ENCODE measurements around the gene ABCA9.

Gene ABCA9

DNA sequence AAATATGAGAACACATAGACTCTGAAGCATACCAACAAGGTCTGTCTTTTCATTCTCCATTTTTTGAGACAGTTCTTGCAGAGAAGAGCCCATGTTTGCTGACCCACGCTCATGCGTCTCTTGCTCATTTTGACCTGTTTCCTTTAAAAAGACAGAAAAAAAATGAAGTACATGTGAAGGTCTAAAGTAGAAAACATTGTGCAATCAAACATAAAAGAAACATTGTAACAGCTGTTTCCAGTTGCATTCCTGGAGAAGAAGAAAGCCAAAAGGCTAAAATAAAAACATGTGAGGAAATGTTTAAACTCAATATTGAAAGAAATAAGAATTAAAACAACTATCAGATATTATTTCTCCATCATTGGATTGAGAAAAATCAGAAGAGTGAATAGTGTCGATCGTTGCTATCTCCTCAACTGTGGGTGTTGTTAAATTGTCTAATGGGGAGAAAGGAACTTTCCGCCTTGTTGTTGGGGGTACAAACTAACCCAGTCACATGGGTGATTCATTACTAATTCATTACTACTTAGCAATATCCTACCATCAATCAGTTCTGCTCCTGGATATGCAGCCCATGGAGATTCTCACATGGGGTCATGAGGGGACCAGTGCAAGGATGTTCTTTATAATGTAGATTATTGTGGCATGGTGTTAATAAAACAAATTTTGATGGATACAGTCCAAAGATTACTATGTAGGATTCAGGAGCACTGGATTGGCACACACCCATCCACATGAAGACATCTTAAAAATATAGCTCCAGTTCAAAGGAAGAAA, 9.5 kb downstream of the ABCA9 start:
- FAIRE-seq (no peak), DNase-seq (ENCODE audit: insufficient read length) (no peak)
- no peak for TF ChIP-seq POLR2AphosphoS5 (IDR thresholded peaks at IDR 0.05; ENCODE audit: low read depth, low read length)
- no peak for TF ChIP-seq TAF1 (IDR thresholded peaks at IDR 0.05; ENCODE audit: borderline replicate concordance, low read depth, low read length)
- no peak for TF ChIP-seq POLR2A (IDR thresholded peaks at IDR 0.05; ENCODE audit: low read depth, low read length)

DNA sequence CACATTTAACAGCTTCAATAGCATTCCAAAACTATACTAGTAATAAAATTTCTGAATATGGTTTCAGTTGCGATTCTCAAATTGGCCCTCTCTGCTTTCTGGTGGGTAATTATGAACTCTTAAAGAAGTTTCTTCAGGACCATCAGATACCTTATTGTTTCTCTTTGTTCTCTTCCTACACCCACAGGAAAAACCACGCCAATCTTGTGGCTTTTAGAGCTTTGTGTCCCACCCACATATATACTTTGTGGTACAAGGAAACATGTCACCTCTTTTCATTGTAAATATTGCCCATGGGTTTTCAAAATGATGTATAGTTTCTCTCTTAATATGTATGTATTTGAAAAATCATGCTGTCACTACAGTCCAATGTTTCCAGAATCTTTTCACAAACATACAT, 12.1 kb downstream of the ABCA9 start:
- no peak for DNase-seq (ENCODE audit: insufficient read length)
- FAIRE-seq: no peak
- TF ChIP-seq POLR2A (IDR thresholded peaks at IDR 0.05; ENCODE audit: low read depth, low read length): no peak
- no peak for TF ChIP-seq POLR2AphosphoS5 (IDR thresholded peaks at IDR 0.05; ENCODE audit: low read depth, low read length)
- TF ChIP-seq TAF1 (IDR thresholded peaks at IDR 0.05; ENCODE audit: borderline replicate concordance, low read depth, low read length): no peak

DNA sequence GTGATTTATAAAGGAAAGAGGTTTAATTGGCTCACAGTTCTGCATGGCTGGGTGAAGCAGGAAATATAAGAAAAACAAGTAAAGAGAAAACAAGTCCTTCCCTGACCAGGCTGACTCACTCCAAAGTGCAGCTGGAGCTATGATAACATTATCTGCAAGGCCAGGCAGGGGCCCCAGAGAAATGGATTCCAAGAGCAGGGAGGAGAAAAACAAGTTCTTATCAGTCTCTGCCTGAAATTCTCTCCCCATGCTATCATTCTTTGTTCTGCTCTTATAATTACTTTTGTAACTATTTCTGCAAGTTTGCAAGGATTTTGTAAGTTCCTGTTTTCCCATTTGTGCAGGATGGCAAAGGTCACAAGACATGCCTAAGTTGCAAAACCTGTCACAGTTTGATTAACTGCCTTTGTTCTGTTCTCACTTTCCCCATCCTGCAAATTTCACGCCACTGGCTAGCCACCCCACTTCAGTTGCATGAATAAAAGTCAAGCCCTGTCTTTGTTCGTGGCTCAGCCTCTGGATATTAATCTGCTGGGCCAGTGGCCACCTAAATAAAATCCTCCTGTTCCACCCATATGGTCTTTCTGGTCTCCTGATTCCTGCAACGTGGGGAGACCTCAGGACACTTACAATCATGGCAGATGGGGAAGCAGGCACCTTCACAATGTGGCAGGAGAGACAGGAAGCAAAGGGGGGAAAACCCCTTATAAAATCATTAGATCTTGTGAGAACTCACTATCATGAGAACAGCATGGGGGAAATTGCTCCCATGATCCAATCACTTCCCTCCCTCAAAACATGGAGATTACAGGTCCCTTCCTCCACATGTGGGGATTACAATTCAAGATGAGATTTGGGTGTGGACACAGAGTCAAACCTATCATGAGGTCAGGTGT, 13.1 kb downstream of the ABCA9 start:
- FAIRE-seq: no peak
- no peak for DNase-seq (ENCODE audit: insufficient read length)
- TF ChIP-seq POLR2AphosphoS5 (IDR thresholded peaks at IDR 0.05; ENCODE audit: low read depth, low read length) (no peak), POLR2A (IDR thresholded peaks at IDR 0.05; ENCODE audit: low read depth, low read length) (no peak)

DNA sequence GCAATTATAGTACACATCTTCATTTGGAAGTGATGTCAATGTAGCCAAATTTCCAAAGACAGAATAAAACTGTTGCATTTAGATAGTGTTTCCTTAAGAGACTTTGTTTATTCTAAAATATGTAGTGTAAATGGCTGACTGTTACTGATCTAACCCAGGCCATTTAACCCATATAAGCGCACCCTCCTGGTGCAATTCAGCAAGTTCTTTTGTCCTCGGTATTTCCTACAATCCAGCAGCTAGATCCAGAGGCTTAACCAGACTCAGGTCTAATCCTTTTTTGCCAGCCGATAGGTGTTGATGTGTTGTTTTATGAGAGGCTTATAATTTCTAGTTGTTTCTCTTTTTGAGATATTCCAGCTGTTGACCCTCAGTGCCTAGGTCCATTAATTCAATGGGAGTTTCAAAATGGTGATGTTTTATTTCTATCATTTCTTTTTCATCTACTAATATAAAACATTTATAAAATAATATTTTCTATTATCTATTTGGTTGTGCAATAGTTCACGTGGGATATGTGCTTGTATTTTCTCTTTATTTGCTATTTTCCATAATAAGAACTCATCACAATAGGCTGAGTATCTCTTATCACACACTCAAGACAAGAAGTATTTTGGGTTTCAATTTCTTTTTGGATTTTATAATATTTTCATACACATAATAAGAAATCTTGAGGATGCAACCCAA, 14.5 kb downstream of the ABCA9 start:
- TF ChIP-seq POLR2AphosphoS5 (IDR thresholded peaks at IDR 0.05; ENCODE audit: low read depth, low read length) (no peak), POLR2A (IDR thresholded peaks at IDR 0.05; ENCODE audit: low read depth, low read length) (no peak), TAF1 (IDR thresholded peaks at IDR 0.05; ENCODE audit: borderline replicate concordance, low read depth, low read length) (no peak)
- no peak for FAIRE-seq
- no peak for DNase-seq (ENCODE audit: insufficient read length)

DNA sequence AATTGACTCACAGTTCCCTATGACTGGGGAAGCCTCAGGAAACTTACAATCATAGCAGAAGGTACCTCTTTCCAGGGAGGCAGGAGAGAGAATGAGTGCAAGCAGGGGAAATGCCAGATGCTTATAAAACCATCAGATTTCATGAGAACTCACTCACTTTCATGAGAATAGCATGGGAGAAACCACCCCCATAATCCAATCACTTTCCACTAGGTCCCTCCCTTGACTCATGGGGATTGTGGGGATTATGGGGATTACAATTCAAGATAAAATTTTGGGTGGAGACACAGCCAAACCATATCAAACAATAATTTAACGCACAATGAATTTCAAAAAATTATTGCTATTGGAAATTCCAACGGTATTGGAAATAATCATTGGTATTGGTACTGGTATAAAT, 15.1 kb downstream of the ABCA9 start:
- FAIRE-seq: no peak
- no peak for DNase-seq (ENCODE audit: insufficient read length)
- TF ChIP-seq POLR2A (IDR thresholded peaks at IDR 0.05; ENCODE audit: low read depth, low read length) (no peak), TAF1 (IDR thresholded peaks at IDR 0.05; ENCODE audit: borderline replicate concordance, low read depth, low read length) (no peak), POLR2AphosphoS5 (IDR thresholded peaks at IDR 0.05; ENCODE audit: low read depth, low read length) (no peak)

DNA sequence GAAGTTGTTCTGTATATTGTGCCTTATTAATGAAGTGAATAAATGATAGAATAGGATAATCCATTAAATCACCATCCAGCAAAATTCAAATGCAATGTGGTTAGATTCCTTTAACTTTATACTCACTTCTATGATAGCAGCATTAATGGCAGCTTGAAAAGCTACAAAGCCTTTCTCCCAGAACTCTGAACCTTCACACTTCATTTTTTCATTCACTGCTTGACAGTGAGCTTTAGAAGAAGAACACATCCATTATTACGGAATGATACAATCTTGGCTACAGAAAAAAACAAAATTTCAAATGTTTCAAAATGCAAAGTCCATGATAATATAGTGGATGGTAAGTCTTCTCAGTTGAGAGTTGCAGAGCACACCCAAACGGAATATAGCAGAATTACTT, 16.4 kb downstream of the ABCA9 start:
- no peak for FAIRE-seq
- TF ChIP-seq POLR2A (IDR thresholded peaks at IDR 0.05; ENCODE audit: low read depth, low read length) (no peak), POLR2AphosphoS5 (IDR thresholded peaks at IDR 0.05; ENCODE audit: low read depth, low read length) (no peak), TAF1 (IDR thresholded peaks at IDR 0.05; ENCODE audit: borderline replicate concordance, low read depth, low read length) (no peak)

DNA sequence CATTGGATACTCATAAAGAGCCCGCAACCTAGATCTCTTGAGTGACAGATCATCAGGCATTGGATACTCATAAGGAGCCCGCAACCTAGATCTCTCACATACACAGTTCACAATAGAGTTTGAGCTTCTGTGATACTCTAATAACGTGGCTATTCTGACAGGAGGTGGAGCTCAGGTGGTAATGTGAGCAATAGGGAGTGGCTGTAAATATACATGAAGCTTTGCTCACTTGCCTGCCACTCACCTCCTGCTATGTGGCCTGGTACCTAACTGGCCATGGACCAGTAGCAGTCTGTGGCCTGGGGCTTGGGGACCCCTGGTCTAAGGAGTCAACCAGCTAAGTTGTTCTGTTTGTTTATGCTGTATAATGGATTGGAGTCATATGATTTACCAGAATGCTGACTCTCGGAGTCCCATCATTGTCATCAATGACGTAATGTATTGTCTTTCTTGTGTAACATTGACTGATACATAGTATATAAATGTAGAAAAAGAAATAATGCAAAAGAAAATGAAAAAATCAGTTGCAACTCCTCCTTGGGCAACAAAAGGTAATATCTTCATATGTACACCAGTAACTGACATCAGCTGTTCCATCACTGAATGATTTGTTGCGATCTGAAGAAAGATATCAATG, 17.5 kb downstream of the ABCA9 start:
- no peak for DNase-seq (ENCODE audit: insufficient read length)
- TF ChIP-seq POLR2A (IDR thresholded peaks at IDR 0.05; ENCODE audit: low read depth, low read length): no peak
- TF ChIP-seq POLR2AphosphoS5 (IDR thresholded peaks at IDR 0.05; ENCODE audit: low read depth, low read length): no peak
- no peak for TF ChIP-seq TAF1 (IDR thresholded peaks at IDR 0.05; ENCODE audit: borderline replicate concordance, low read depth, low read length)
- FAIRE-seq: no peak

More for the DNA sequence above, 16.4 kb downstream of the ABCA9 start:
- no peak for DNase-seq (ENCODE audit: insufficient read length)

DNA sequence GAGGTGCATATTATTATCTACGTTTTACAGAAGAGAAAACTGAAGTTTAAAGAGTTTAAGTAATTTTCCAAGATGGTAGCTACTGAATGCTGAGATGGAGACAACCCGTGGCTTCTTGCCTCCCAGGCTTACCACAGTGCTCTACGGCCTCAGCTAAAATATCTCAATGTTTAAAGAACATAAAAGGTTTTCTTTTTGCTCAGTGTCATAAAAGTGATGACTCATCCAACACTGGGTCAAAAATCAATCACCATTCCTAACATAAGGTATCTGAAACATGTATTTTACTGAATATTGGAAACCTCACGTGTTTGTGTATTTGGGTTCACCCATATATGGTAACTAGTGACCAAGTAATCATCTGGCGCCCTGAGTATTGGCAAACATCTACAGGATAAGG, 18.4 kb downstream of the ABCA9 start:
- FAIRE-seq: no peak
- no peak for TF ChIP-seq POLR2AphosphoS5 (IDR thresholded peaks at IDR 0.05; ENCODE audit: low read depth, low read length)
- TF ChIP-seq POLR2A (IDR thresholded peaks at IDR 0.05; ENCODE audit: low read depth, low read length): no peak
- TF ChIP-seq TAF1 (IDR thresholded peaks at IDR 0.05; ENCODE audit: borderline replicate concordance, low read depth, low read length): no peak

DNA sequence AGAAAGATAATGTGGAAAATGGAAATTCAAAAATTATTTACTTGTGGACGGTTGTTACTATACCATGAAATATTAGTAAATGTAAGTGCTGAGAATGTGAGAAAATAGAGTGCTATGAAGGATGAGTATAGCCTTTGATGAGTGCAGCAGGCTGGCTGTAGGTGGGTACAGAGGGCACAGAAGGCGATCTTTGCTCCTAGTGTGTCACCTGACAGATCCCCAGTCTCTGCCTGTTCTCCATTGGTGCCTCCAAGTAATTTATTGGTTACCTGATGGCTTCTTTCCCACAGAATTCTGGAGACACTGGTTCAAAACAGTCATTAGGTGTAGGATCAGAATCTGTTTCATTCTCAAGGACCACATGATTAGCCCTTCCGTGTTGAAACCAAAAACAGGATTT, 28.9 kb downstream of the ABCA9 start:
- FAIRE-seq: no peak
- no peak for DNase-seq (ENCODE audit: insufficient read length)
- TF ChIP-seq POLR2AphosphoS5 (IDR thresholded peaks at IDR 0.05; ENCODE audit: low read depth, low read length) (no peak), TAF1 (IDR thresholded peaks at IDR 0.05; ENCODE audit: borderline replicate concordance, low read depth, low read length) (no peak), POLR2A (IDR thresholded peaks at IDR 0.05; ENCODE audit: low read depth, low read length) (no peak)

More for the DNA sequence above, 18.4 kb downstream of the ABCA9 start:
- no peak for DNase-seq (ENCODE audit: insufficient read length)

DNA sequence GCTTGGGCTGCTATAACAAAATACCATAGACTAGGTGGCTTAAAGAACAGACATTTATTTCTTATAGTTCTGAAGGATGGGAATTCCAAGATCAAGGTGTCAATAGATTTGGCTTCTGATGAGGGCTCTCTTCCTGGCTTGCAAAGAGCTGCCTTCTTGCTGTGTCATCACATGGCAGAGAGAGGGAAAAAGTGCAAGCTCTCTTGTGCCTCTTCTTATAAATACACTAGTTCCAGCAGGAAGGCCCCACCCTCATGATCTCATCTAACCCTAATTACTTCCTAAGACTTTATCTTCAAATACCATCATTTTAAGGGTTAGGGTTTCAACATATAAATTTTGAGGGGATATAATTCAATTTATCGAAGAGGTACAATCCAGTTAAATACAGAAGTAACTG, 30.6 kb downstream of the ABCA9 start:
- DNase-seq (ENCODE audit: insufficient read length) (no peak), FAIRE-seq (no peak)
- TF ChIP-seq POLR2A (IDR thresholded peaks at IDR 0.05; ENCODE audit: low read depth, low read length) (no peak), TAF1 (IDR thresholded peaks at IDR 0.05; ENCODE audit: borderline replicate concordance, low read depth, low read length) (no peak)

DNA sequence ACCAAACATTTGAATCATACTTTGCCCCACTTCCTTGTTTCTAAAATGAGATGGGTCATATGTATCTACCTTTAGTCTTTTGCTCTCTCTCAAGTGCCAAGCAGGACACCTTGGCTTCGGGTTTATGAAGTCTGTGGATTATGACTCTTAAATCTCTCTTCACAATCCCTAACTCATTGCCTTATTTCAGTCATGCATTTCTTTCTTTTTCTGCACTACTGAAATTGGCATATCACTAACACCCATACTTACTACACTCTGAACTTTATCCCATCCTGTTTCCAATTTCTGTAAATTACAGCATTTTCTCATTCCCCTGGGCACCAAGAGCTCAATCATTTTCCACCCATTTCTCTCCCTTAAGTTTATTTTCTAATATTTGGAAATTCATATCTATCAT, 42.0 kb downstream of the ABCA9 start:
- TF ChIP-seq TAF1 (IDR thresholded peaks at IDR 0.05; ENCODE audit: borderline replicate concordance, low read depth, low read length) (no peak), POLR2AphosphoS5 (IDR thresholded peaks at IDR 0.05; ENCODE audit: low read depth, low read length) (no peak), POLR2A (IDR thresholded peaks at IDR 0.05; ENCODE audit: low read depth, low read length) (no peak)
- FAIRE-seq (no peak), DNase-seq (ENCODE audit: insufficient read length) (no peak)

Data from GM12892 (cell line).